Measurements from ENCODE around the gene ZNF837.

Gene ZNF837

GRCh38 chr19:58380662-58381459 is at the start of gene ZNF837:
TSS of gene ZNF837 (minus strand) at chr19:58381030. CDS start at chr19:58369332, 11,698 bp downstream.
- DNase-seq: peak; percentile 100

- DNase-seq: no peak
Measured at GRCh38 chr19:58429745-58430144, 48.9 kb upstream of the ZNF837 start.

GRCh38 chr19:58428617-58429016 is 47.8 kb upstream of the ZNF837 start:
- DNase-seq: no peak

- DNase-seq: no peak
Measured at GRCh38 chr19:58417071-58417470, 36.2 kb upstream of the ZNF837 start.

- DNase-seq: no peak
Measured at GRCh38 chr19:58416604-58417003, 35.8 kb upstream of the ZNF837 start.

GRCh38 chr19:58409010-58409790 is 28.4 kb upstream of the ZNF837 start:
- DNase-seq: peak; percentile 66

- peak; percentile 99 for DNase-seq
Measured at GRCh38 chr19:58408152-58409009, 27.6 kb upstream of the ZNF837 start, which contains the start of gene ZNF584. TSS of gene ZNF584 (plus strand) at chr19:58408649. CDS start at chr19:58409148, 499 bp downstream.

GRCh38 chr19:58407658-58408151 is 26.9 kb upstream of the ZNF837 start:
- DNase-seq: peak; percentile 56

- DNase-seq: peak; percentile 39
Measured at GRCh38 chr19:58406818-58407657, 26.2 kb upstream of the ZNF837 start.

GRCh38 chr19:58403920-58404478 is 23.2 kb upstream of the ZNF837 start:
- DNase-seq: peak; percentile 36

- DNase-seq: peak; percentile 46
Measured at GRCh38 chr19:58401840-58402421, 21.1 kb upstream of the ZNF837 start.

- peak; percentile 100 for DNase-seq
Measured at GRCh38 chr19:58400916-58401839, 20.3 kb upstream of the ZNF837 start.

GRCh38 chr19:58400316-58400915 is 19.6 kb upstream of the ZNF837 start:
- peak; percentile 83 for DNase-seq

- no peak for DNase-seq
Measured at GRCh38 chr19:58399903-58400302, 19.1 kb upstream of the ZNF837 start.

- no peak for DNase-seq
Measured at GRCh38 chr19:58398545-58398944, 17.7 kb upstream of the ZNF837 start.

- DNase-seq: no peak
Measured at GRCh38 chr19:58398087-58398486, 17.3 kb upstream of the ZNF837 start.

GRCh38 chr19:58397533-58398037 is 16.8 kb upstream of the ZNF837 start:
- no peak for DNase-seq

GRCh38 chr19:58396691-58397532 is 16.1 kb upstream of the ZNF837 start:
- DNase-seq: no peak

Measured in NCI-H69 (cell line).